Activated T-cell treated with anti-CD3 and anti-CD28 coated beads, Interleukin-2, amount 50 U/mL, for 72 hours (primary cell): ENCODE measurements around the gene CHIT1. TPM values are rescaled to one million over a fixed set of nuclear protein-coding genes. Genes with fewer than 3 reads are reported as not detected.

ENCODE experiments used
- ATAC-seq, 2 donors: fragments of 150-1000 bp; cut with Tn5 transposase; replicated peaks in 1 of 2; 2 replicates each; pipeline ENCODE4 v1.10.0; 2021; ENCODE audit warnings: moderate library complexity in 2 of 2, mild to moderate bottlenecking in 1 of 2
- DNase-seq, 2 donors: peaks; one replicate each; pipeline ENCODE4 v3.0.0; 2021 to 2022; ENCODE audit warnings: mixed read lengths in 1 of 2
- H3K27ac Mint-ChIP-seq: one replicate; pipeline ENCODE4 v1.8.0; 2022; ENCODE audit warnings: mild to moderate bottlenecking, moderate library complexity, mixed read lengths
- H3K27me3 Mint-ChIP-seq: one replicate; pipeline ENCODE4 v1.8.0; 2022; ENCODE audit warnings: low read depth, mixed read lengths
- H3K36me3 Mint-ChIP-seq, 2 donors: one replicate each; pipeline ENCODE4 v1.8.0; 2022; ENCODE audit warnings: mixed read lengths in 2 of 2, mild to moderate bottlenecking in 1 of 2; ENCODE audit not compliant: insufficient read depth in 2 of 2
- H3K4me1 Mint-ChIP-seq: one replicate; pipeline ENCODE4 v1.8.0; 2022; ENCODE audit warnings: low read depth, mixed read lengths
- H3K4me3 Mint-ChIP-seq, 2 donors: one replicate each; pipeline ENCODE4 v1.8.0; 2022; ENCODE audit warnings: mild to moderate bottlenecking in 2 of 2, mixed read lengths in 2 of 2, moderate library complexity in 2 of 2
- H3K9me3 Mint-ChIP-seq, 2 donors: one replicate each; pipeline ENCODE4 v1.8.0; 2022; ENCODE audit warnings: mixed read lengths in 2 of 2
- total RNA-seq, 2 donors: library from RNA; stranded (reverse); gene quantifications; one replicate each; pipeline ENCODE4 v1.2.3, GENCODE V29; 2022

The CHIT1 gene
- total RNA-seq, 2 donors from 2014 or later = 1.4 to 4.7 TPM

GRCh38 chr1:203171341-203172183 lies 57.9 kb downstream of the CHIT1 start:
- ATAC-seq (no peak), DNase-seq (no peak)
- Mint-ChIP-seq H3K4me3 (no peak overlapping the region), H3K4me1 (no peaks in the 10 kb centered on the region), H3K36me3 (no peaks in the 10 kb centered on the region), H3K27ac (no peak overlapping the region), H3K27me3 (no peaks in the 10 kb centered on the region), H3K9me3 (no peaks in the 10 kb centered on the region)

GRCh38 chr1:203170625-203171330 lies 58.7 kb downstream of the CHIT1 start:
- H3K36me3 Mint-ChIP-seq = no peaks in the 10 kb centered on the region
- no peak overlapping the region for H3K27ac Mint-ChIP-seq
- H3K9me3 Mint-ChIP-seq = no peaks in the 10 kb centered on the region
- H3K4me3 Mint-ChIP-seq = no peak overlapping the region
- no peaks in the 10 kb centered on the region for H3K4me1 Mint-ChIP-seq
- H3K27me3 Mint-ChIP-seq = no peaks in the 10 kb centered on the region
- ATAC-seq (no peak), DNase-seq (no peak)

GRCh38 chr1:203169770-203170520 lies 59.5 kb downstream of the CHIT1 start:
- DNase-seq (no peak), ATAC-seq (no peak)
- Mint-ChIP-seq H3K4me3 (no peak overlapping the region), H3K36me3 (no peaks in the 10 kb centered on the region), H3K27ac (no peak overlapping the region), H3K4me1 (no peaks in the 10 kb centered on the region), H3K27me3 (no peaks in the 10 kb centered on the region), H3K9me3 (no peaks in the 10 kb centered on the region)

GRCh38 chr1:203168991-203169390 lies 60.5 kb downstream of the CHIT1 start:
- Mint-ChIP-seq H3K4me3 (no peak overlapping the region), H3K27me3 (peaks cover 6% of the 10 kb centered on the region), H3K36me3 (no peaks in the 10 kb centered on the region), H3K9me3 (no peaks in the 10 kb centered on the region), H3K27ac (no peak overlapping the region), H3K4me1 (no peaks in the 10 kb centered on the region)
- DNase-seq (no peak), ATAC-seq (no peak)

- ATAC-seq (no peak), DNase-seq (no peak)
- H3K9me3 Mint-ChIP-seq = no peaks in the 10 kb centered on the region
- no peak overlapping the region for H3K27ac Mint-ChIP-seq
- H3K27me3 Mint-ChIP-seq = peaks cover 6% of the 10 kb centered on the region
- no peaks in the 10 kb centered on the region for H3K4me1 Mint-ChIP-seq
- no peak overlapping the region for H3K4me3 Mint-ChIP-seq
- H3K36me3 Mint-ChIP-seq = no peaks in the 10 kb centered on the region
Measured at GRCh38 chr1:203168256-203168786, 61.2 kb downstream of the CHIT1 start.

GRCh38 chr1:203167913-203168200 lies 61.6 kb downstream of the CHIT1 start:
- no peaks in the 10 kb centered on the region for H3K9me3 Mint-ChIP-seq

GRCh38 chr1:203167026-203167912 lies 62.2 kb downstream of the CHIT1 start:
- ATAC-seq (no peak), DNase-seq (no peak)
- Mint-ChIP-seq H3K27me3 (peaks cover 13% of the 10 kb centered on the region), H3K27ac (no peak overlapping the region), H3K9me3 (no peaks in the 10 kb centered on the region), H3K36me3 (no peaks in the 10 kb centered on the region), H3K4me3 (no peak overlapping the region), H3K4me1 (no peaks in the 10 kb centered on the region)

More at GRCh38 chr1:203167913-203168200, 61.6 kb downstream of the CHIT1 start:
- no peaks in the 10 kb centered on the region for H3K36me3 Mint-ChIP-seq
- ATAC-seq = no peak
- H3K4me1 Mint-ChIP-seq = no peaks in the 10 kb centered on the region
- DNase-seq = no peak
- no peak overlapping the region for H3K4me3 Mint-ChIP-seq
- H3K27me3 Mint-ChIP-seq = peaks cover 8% of the 10 kb centered on the region
- no peak overlapping the region for H3K27ac Mint-ChIP-seq

GRCh38 chr1:203166192-203166940 lies 63.1 kb downstream of the CHIT1 start:
- H3K4me1 Mint-ChIP-seq = no peaks in the 10 kb centered on the region
- H3K27me3 Mint-ChIP-seq = peaks cover 13% of the 10 kb centered on the region
- no peaks in the 10 kb centered on the region for H3K9me3 Mint-ChIP-seq
- no peaks in the 10 kb centered on the region for H3K36me3 Mint-ChIP-seq
- no peak overlapping the region for H3K27ac Mint-ChIP-seq
- DNase-seq = no peak
- peak in 1 of 2 donors; percentile 24 for ATAC-seq
- H3K4me3 Mint-ChIP-seq = no peak overlapping the region

Other genes starting within 250 kb of the CHIT1 start
- gene TMEM183A, start 222.3 kb downstream of the CHIT1 start, total RNA-seq = 10 to 100 TPM; 63.8 to 80.7 TPM
- 10 to 100 TPM in 1 of 2 donors, 1 to 10 TPM in 1; 5.4 to 18.8 TPM for gene PPFIA4, start 203.2 kb downstream of the CHIT1 start, total RNA-seq
- not detected for gene MYOG, start 143.7 kb downstream of the CHIT1 start, total RNA-seq
- gene ADORA1, start 101.9 kb downstream of the CHIT1 start, total RNA-seq = not detected
- not detected for gene MYBPH, start 53.8 kb downstream of the CHIT1 start, total RNA-seq
- gene CHI3L1, start 43.0 kb downstream of the CHIT1 start, total RNA-seq = not detected
- gene BTG2, start 75.8 kb upstream of the CHIT1 start, total RNA-seq = 100 to 1,000 TPM; 138 to 153 TPM
- 1 to 10 TPM in 1 of 2 donors, under 1 TPM in 1; 1.00 to 2.2 TPM for gene FMOD, start 121.4 kb upstream of the CHIT1 start, total RNA-seq
- not detected for gene PRELP, start 246.1 kb upstream of the CHIT1 start, total RNA-seq